ENCODE results near the gene FGFRL1.
"Not testable (repeated sequence)": the region's sequence is repeated elsewhere in the genome, so short reads cannot be mapped to it uniquely, and the experiment has no call there.

Gene FGFRL1

DNA sequence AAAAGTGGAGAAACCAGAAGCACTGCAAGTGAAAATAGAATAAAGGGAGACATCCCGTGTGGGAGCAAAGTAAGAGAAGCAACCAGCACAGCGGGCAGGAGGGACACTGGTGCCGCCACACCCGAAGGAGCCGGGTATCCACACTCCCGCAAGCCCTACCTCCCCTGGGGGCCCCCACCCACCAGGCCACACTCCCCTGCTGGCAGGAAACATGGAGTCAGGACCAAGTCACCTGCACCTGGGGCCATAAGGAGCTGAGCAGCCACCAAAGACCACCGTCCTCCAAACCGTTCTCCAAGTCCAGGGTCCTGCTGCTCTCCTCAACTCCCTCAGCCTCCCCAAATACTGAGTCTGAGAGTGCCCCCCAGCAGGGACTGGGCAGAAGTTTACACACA, 30.5 kb downstream of the FGFRL1 start:
- DNase-seq = no peak

DNA sequence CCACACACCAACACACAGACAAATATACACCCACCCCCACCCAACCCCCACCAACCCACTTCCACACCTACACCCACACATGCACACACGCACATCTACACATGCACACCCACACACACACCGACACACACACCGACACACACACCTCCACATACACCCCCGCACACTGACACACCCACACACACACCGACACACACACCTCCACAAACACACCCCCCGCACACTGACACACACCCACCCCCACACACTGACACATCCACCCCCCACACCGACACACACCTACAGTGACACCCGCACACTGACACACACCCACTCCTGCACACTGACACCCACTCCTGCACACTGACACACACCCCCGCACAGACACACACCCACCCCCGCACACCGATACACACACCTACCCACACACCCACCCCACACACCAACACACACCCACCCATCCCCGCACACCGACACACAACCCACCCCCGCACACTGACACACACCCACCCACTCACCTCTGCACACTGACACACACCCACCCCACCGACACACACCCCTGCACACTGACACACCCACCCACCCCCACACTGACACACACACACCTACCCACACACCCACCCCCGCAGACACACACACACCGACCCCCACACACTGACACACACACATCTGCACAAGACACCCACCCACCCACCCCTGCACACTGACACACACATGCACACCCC, 31.1 kb downstream of the FGFRL1 start:
- DNase-seq = no peak

DNA sequence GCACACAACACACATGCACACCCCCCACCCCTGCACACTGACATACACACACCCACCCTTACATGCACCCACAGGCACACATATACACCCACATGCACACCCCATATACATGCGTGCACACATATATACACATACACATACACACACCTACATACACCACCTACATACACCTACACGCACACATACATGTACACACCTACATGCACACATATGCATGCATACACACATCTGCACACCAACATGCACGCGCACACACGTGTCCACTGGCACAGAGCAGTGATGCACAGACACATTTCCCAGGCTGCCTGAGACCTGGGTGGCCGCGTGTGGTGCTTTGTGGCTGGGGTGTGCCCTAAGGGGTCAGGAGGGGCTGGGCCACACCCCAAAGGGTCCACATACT, 31.7 kb downstream of the FGFRL1 start:
- no peak for DNase-seq

DNA sequence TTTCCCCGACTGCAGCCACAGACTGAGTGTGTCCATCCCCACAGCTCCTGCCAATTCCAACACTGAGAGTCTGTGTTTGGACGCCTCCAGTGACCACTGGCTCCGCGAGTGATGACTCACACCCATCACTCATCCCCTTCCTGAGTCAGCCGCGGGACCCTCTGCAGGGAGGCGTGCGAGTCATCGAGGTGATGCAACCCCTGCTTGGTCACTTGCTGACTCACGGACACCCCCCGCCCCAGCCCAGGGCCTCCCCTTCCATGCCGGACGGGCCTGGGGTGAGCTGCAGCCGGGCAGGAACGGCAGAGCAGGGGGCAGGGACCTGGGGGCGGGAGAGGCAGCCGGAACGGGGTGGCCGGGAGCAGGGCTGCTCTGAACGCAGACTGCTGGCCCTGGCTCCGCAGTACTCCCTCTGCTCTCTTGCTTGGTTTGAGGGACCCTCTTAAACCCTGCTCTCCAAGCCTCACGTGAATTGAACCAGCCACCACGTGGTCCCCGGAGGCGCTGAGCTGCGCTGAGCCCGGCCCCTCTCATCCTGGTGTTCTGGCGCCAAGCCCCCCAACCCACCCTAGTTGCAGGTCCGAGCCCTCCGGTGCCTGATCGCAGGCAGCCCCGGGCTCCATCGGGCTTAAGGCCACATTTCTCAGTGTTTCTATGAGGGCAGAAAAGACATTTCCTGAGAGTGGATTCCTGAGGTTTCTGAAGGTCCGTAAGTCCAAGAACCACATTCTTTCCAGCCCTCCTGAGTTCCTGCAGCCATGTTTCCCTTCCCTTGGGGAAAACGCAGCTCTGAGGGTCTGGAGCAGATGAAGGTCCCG, 32.4 kb downstream of the FGFRL1 start:
- DNase-seq = no peak

DNA sequence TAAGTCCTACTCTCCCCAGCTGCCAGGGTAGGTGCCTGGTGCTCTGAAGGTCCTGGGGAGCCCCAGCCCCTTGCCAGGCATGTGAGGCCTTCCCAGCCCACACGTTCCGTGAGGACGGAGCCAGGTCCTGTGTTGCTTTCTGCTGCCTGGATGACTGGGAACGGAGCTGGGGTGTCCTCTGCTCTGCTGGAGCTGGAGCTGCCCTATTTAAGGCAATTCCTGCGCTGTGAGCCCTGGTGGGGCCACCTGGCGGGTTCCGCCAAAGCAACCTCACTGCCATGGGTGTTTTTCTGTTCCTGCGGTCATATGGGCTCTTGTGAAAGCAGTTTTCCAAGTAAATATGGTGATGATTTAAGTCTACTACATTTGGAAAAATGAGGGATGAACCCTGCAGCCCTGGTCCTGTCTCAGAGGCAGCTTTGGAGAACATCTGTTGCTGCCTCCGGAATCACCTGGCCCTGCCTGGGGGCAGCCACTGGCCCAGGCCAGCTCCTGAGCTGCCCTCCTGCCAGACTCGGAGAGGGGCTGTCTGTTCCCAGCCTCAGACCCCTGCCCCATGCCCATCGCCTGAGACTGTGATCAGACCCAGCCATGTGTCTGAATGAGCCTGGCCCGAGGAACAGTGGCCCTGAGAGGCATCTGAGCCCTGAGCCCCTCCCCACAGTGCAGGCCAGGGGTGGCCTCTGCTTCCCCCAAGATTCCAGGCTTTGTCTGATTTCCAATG, 33.2 kb downstream of the FGFRL1 start:
- no peak for DNase-seq

DNA sequence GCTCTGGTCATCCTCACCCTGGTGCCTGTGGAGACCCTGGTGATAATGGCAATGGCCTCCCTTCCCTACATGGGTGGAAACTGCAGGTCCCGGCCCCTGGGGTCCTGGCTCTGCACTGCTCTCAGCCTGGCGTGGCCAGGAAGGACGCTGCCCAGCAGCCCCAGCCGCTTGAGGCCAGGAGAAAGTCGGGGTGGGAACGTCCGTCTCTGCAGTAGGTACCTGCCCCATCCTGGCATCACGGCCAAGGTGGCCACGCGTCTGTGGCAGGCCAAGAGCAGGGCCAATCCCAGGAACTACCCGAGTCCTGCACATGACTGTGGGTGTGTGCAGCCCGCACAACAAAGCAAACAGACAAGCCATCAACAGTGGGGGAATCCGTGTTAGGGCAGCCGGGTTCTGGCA, 33.8 kb downstream of the FGFRL1 start:
- DNase-seq = no peak

DNA sequence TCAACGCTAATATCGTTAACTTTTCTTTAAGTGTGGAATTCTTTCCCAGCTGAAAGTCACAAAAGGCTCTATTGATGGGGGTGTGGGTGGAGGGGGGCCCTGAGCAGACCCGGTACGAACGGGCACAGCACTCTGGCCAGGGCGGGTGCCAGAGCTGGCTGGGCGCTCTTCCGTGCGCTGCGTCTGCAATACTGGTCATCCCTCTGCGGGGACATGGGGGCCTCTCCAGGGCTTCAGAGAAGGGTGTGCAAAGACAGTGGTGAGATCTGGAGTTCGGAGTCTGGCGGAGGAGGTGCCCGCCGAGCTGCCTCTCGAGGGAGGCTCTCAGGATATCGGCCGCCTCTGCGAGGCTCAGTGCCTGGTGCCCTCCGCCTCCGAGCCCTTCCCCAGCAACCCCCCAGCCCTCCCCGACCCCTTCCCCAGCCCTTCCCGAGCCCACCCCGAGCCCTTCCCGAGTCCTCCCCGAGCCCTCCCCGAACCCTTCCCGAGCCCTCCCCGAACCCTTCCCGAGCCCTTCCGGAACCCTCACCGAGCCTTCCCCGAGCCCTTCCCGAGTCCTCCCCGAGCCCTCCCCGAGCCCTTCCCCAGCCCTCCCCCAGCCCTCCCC, 34.3 kb downstream of the FGFRL1 start:
- DNase-seq = no peak

DNA sequence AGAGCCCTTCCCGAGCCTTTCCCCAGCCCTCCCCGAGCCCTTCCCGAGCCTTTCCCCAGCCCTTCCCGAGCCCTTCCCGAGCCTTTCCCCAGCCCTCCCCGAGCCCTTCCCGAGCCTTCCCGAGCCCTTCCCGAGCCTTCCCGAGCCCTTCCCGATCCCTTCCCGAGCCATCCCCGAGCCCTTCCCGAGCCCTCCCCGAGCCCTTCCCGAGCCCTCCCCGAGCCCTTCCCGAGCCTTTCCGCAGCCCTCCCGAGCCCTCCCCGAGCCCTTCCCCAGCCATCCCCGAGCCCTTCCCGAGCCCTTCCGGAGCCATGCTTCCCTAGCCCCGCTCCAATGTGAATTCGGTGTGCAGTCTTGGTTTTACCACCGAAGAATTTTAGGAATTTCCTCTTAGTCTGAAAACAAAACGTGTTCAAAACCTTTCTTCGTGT, 35.2 kb downstream of the FGFRL1 start:
- peak; percentile 26 for DNase-seq

DNA sequence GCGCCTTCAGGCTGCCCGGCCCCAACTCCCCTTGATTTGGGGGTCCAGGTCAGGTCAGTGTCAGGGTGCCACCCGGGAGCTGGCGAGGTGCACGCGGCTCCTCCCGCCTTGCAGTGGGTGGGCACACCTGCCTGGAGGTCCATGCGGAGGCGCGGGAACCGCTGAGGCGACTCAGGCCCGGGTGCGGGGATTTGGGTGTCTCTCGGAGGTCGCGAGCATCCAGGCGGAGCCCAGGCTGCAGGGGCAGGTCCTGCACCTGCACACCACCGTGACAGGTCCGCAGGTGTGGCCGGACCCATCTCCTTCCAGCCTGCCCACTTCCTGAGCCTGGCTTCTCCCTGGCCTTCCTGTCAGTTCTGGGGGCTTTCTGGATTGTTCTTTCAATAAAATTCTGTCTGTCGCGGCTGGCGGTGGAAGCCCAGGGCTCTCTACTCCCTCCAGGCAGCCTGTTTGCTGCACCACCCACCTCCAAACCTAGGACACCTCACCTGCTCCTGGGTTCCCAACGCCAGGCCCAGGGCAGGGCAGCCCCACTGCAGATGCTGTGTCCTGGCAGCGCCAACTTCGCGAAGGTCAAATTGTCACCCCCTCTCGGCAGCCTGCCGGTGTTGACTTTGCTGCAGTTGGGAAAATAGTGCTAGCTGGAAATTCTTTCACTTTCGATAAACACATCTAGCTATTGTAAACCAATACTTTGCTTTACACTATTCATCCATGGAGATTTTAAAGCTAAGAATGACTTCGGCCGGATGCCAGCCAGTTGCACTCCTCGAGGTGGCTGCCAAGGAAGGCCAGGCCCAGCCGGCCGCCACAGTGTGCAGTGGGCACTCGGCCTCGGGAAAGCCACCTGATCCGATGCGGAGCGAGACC, 35.9 kb downstream of the FGFRL1 start:
- peak; percentile 32 for DNase-seq

DNA sequence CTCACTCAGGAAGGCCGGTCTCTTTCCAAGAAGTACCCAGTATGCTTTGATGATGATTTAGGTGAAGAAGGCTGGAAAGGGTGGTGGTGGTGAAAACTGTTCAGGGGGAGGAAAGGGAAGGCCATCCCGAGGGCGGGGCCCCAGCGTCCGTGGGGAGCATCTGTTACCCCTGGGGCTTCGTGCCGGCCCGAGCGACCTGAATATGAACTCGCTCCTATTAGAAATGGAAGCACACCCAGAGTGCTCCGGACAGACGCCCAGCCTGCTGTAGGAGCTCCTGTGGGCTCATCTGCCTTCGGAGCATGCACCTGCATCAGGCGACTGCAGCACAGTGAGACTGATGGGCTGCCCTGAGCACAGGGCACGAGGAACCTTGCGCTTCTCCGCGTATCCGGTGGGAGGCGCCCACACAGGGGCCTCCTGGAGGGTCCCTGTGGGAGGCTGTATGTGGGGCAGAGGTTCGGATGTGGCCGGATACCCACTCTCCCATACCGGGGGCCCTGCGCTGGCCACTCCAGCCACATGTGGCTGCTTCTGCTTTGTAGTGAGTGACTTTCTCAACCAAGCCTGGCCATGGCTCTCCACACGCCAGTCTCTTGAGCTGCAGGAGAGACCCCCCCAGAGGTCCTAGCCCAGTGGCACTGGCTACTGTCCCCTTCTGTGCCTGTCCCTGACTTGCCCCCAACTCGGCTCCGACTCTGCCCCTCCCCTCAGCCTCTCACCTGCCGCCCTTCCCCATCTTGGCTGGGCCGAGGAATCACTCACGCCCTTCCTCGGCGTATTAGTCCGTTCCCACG, 36.7 kb downstream of the FGFRL1 start:
- DNase-seq = peak; percentile 27

DNA sequence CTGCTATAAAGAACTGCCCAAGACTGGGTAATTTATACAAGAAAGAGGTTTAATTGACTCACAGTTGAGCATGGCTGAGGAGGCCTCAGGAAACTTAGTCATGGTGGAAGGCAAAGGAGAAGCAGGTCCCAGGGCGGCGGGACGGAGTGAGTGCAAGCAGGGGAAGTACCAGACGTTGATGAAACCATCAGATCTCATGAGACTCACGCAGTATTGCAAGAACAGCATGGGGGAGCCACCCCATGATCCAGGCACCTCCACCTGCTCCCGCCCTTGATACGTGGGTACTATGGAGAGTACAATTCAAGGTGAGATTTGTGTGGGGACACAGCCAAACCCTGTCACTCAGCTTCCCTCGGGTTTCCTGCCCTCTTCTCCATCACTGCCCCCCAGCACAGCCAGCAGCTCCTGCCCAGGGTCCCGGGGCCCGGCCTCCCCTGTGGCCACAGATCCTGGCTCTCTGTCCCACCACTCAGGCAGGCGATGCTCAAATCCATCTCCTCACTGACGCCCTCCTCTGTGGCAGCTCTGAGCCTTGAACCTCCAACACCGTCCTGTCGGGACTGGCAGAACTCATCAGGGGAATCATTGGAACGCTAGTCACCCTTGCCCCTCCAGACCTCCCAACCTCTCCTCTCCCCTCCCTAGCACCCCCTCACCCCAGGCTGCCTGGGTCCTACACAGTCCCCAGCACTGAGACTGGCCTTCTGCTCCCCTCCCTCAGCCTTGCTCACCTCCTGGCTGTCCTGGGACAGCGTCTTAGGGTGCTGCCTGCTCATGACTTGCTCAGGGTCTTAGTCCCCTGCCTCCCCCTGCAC, 37.6 kb downstream of the FGFRL1 start:
- DNase-seq = peak; percentile 31

DNA sequence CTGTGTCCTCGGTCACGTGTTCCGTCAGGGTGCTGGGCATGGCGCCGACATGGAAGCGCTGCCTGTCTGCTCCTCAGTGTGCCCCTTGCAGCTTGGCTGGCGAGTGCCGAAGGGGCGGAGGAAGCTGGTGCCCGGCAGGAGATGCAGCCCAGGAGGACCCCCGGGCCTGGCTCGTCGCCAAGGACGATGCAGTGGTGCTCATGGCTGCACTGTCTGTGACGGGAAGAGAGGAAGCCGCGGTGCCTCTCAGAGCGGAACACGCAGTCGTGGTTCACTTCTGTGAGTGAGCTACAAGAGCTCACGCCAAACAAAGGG, 38.1 kb downstream of the FGFRL1 start:
- DNase-seq = peak; percentile 21

DNA sequence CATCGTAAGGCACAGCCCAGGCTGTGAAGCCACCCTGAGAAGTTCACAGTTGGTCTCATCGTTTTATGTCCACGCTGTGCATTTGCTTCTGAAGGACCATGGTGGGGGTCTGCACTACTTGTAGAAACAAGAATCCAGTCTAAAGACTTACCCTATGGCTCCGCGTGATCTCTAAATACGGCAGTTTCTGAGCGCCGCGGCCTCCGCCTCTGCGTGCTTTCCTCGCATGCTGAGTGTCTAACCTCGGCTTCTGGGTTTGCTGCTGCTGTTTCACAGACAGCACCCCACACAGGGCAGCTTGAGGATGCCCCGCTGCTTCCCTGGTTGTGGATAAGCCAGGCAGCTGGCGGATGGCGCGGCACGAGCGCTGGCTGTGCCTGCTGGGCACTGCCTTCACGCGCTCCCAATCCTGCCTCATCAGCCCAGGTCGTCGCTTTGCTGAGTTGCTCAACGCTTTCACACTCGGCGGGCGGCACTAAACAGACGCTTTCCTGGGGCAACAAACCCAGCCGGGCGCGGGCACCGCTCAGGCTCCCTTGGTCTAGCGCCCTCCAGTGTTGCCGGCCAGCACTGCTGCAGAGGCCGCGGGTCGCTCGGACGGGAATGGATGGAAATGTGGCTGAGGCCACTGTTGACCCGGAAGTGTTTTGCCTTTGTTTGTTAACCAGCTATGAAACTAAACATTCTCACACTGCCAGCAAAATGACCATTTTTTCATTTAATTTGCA, 39.2 kb downstream of the FGFRL1 start:
- peak; percentile 25 for DNase-seq

DNA sequence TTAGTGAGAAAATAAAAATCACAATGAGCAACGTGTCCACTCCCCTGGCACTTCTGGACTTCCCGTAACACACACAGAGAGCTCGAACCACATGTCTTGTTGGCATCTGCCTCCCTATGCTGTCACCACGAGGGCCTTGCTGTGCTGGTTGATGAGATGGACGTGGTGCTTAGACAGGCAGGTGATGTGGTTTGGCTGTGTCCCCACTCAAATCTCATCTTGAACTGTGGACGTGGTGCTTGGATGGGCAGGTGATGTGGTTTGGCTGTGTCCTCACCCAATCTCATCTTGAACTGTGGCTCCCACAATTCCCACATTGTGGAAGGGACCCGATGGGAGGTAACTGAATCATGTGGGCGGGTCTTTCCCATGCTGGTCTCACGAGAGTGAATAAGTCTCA, 40.0 kb downstream of the FGFRL1 start:
- no peak for DNase-seq

DNA sequence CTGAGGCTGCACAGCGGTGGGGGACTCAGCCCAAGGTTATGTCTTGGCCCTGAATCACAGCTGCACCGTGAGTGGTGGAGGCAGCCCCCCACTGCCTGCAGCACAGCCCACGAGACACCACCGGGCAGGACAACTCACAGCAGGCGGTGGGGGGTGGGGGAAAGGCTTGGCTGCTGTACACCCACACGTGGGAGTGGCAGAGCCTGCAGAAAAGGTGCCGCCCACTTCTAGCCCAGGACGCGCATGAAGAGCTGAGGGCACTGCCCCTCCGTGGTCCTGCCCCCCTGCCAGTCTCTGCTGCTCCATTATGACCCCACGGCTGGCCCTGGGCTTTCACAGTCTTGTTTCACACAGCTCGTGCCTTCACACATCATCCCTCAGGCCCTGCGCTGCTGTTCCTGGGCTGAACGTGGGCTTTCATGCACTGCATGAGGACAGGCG, 40.8 kb downstream of the FGFRL1 start:
- DNase-seq = no peak

DNA sequence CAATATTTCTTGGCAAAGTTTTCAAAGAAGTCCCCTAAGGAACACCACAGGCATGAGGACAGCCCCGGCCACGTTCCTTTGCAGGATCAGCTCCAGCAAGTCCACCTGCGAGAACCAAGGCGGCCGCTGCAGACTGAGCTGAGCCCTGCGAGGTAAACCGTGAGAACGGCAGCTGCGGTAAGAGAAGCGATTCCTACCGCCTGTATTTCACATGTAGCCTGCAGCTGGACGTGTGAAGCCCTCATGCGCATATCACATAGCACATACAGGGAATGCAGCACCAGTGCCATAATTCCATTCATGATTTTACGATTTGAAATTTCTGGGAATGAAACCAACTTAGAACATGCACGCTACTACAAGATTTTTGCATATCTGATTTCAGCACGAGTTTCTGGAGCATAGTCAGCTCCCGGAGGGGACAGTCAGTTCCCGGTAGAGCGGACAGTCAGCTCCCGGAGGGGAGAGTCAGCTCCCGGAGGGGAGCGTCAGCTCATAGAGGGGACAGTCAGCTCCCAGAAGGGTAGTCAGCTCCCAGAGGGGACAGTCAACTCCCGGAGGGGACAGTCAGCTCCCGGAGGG, 41.7 kb downstream of the FGFRL1 start:
- no peak for DNase-seq

DNA sequence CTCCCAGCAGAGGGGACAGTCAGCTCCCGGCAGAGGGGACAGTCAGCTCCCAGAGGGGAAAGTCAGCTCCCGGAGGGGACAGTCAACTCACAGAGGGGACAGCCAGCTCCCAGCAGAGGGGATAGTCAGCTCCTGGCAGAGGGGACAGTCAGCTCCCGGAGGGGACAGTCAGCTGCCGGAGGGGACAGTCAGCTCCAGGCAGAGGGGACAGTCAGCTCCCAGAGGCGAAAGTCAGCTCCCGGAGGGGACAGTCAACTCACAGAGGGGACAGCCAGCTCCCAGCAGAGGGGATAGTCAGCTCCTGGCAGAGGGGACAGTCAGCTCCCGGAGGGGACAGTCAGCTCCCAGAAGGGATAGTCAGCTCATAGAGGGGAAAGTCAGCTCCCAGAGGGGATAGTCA, 42.5 kb downstream of the FGFRL1 start:
- not testable (repeated sequence) for DNase-seq

DNA sequence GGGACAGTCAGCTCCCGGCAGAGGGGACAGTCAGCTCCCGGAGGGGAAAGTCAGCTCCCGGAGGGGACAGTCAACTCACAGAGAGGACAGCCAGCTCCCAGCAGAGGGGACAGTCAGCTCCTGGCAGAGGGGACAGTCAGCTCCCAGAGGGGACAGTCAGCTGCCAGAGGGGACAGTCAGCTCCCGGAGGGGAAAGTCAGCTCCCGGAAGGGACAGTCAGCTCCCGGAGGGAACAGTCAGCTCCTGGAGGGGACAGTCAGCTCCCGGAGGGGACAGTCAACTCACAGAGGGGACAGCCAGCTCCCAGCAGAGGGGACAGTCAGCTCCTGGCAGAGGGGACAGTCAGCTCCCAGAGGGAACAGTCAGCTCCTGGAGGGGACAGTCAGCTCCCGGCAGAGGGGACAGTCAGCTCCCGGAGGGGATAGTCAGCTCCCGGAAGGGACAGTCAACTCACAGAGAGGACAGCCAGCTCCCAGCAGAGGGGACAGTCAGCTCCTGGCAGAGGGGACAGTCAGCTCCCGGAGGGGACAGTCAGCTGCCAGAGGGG, 43.3 kb downstream of the FGFRL1 start:
- DNase-seq = not testable (repeated sequence)

DNA sequence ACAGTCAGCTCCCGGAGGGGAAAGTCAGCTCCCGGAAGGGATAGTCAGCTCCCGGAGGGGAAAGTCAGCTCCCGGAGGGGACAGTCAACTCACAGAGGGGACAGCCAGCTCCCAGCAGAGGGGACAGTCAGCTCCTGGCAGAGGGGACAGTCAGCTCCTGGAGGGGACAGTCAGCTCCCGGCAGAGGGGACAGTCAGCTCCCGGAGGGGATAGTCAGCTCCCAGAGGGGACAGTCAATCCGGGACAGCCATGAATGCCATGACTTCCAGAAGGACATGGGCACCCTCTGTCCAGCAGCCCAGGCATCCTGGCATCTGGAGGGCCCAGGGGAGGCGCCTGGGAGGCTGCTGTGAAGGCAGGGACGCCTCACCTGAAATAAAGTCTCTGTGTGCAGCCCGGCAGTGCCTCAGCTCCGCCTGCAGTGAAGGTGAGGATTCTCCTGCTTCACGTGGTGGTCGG, 43.8 kb downstream of the FGFRL1 start:
- DNase-seq = not testable (repeated sequence)
